K562 (cell line): ENCODE results near the gene GABRP.

Experiments
- NFE2 ChIP-seq: IDR thresholded peaks from 2 replicates; pipeline ENCODE4 v1.6.1; 2014; ENCODE audit warnings: antibody characterized with exemption, low read depth
- NFRKB ChIP-seq: fragments of 450-650 bp; IDR thresholded peaks from 2 replicates; pipeline ENCODE4 v1.6.1; 2016; ENCODE audit warnings: low read depth
- PCBP1 ChIP-seq: fragments of 200-400 bp; formaldehyde crosslinking; IDR thresholded peaks from 2 replicates; pipeline ENCODE4 v1.6.1; 2018; ENCODE audit warnings: mild to moderate bottlenecking, low read depth, low read length; ENCODE audit not compliant: poor library complexity, severe bottlenecking
- TF ChIP-seq, protein P1 (sequence below): sonication (generic); formaldehyde crosslinking; IDR thresholded peaks from 2 replicates; pipeline ENCODE4 v1.8.0; 2023; ENCODE audit warnings: mild to moderate bottlenecking, missing genetic modification reagents
- TF ChIP-seq, protein P2 (sequence below), 3 experiments: IDR thresholded peaks in 2 of 3; conservative IDR thresholded peaks in 1 of 3; 2 replicates each; pipeline ENCODE4 v1.5.1; 2011 to 2012; ENCODE audit warnings: low read length in 3 of 3, mild to moderate bottlenecking in 3 of 3, control low read depth in 2 of 3, improper control_type of control experiment in 1 of 3, inconsistent platforms in 1 of 3, low read depth in 1 of 3, mixed read lengths in 1 of 3, moderate library complexity in 1 of 3; ENCODE audit not compliant: insufficient read depth in 2 of 3
- TF ChIP-seq, protein P3 (sequence below): fragments of 450-650 bp; formaldehyde crosslinking; IDR thresholded peaks from 2 replicates; pipeline ENCODE4 v1.4.0; 2022; ENCODE audit warnings: mild to moderate bottlenecking, moderate library complexity

DNA sequence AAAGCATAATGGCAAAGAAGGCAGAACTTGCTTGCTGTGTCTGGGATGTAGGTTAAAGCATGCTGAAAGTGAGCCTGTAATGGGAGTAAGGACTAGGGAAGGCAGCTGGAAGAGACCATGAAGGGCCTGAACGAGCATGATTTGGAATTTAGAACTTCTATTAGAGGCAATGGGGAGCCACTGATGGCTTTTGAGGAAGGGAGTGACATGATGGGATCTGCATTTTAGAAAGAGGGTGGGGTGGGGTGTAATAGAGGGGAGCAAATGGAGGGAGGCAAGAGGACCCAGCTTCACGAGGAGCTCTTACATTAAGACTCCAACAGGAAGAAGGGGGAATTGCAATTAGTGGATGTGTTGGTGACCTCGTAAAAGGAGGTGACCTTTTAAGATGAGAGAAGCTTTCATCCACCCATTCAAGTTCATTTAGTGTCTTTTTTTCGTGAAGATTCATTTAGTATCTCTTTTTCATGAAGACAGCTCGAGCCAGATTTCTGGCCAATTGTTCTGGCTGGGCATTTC lies 13.6 kb upstream of the GABRP start:
- TF ChIP-seq, protein P1, sequence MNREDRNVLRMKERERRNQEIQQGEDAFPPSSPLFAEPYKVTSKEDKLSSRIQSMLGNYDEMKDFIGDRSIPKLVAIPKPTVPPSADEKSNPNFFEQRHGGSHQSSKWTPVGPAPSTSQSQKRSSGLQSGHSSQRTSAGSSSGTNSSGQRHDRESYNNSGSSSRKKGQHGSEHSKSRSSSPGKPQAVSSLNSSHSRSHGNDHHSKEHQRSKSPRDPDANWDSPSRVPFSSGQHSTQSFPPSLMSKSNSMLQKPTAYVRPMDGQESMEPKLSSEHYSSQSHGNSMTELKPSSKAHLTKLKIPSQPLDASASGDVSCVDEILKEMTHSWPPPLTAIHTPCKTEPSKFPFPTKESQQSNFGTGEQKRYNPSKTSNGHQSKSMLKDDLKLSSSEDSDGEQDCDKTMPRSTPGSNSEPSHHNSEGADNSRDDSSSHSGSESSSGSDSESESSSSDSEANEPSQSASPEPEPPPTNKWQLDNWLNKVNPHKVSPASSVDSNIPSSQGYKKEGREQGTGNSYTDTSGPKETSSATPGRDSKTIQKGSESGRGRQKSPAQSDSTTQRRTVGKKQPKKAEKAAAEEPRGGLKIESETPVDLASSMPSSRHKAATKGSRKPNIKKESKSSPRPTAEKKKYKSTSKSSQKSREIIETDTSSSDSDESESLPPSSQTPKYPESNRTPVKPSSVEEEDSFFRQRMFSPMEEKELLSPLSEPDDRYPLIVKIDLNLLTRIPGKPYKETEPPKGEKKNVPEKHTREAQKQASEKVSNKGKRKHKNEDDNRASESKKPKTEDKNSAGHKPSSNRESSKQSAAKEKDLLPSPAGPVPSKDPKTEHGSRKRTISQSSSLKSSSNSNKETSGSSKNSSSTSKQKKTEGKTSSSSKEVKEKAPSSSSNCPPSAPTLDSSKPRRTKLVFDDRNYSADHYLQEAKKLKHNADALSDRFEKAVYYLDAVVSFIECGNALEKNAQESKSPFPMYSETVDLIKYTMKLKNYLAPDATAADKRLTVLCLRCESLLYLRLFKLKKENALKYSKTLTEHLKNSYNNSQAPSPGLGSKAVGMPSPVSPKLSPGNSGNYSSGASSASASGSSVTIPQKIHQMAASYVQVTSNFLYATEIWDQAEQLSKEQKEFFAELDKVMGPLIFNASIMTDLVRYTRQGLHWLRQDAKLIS: no peak
- TF ChIP-seq, protein P2, sequence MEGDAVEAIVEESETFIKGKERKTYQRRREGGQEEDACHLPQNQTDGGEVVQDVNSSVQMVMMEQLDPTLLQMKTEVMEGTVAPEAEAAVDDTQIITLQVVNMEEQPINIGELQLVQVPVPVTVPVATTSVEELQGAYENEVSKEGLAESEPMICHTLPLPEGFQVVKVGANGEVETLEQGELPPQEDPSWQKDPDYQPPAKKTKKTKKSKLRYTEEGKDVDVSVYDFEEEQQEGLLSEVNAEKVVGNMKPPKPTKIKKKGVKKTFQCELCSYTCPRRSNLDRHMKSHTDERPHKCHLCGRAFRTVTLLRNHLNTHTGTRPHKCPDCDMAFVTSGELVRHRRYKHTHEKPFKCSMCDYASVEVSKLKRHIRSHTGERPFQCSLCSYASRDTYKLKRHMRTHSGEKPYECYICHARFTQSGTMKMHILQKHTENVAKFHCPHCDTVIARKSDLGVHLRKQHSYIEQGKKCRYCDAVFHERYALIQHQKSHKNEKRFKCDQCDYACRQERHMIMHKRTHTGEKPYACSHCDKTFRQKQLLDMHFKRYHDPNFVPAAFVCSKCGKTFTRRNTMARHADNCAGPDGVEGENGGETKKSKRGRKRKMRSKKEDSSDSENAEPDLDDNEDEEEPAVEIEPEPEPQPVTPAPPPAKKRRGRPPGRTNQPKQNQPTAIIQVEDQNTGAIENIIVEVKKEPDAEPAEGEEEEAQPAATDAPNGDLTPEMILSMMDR (IDR thresholded peaks at IDR 0.05 in 2 of 3, conservative IDR thresholded peaks at IDR 0.05 in 1 of 3; ENCODE audit: insufficient read depth in 2 of 3, low read depth in 1 of 3, low read length in 3 of 3): 0 out of 6 replicates have a peak, but pooled peaks of 1 of the 3 experiments have one; percentile 13
- TF ChIP-seq, protein P3, sequence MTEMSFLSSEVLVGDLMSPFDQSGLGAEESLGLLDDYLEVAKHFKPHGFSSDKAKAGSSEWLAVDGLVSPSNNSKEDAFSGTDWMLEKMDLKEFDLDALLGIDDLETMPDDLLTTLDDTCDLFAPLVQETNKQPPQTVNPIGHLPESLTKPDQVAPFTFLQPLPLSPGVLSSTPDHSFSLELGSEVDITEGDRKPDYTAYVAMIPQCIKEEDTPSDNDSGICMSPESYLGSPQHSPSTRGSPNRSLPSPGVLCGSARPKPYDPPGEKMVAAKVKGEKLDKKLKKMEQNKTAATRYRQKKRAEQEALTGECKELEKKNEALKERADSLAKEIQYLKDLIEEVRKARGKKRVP (CRISPR knock-in tag): no peak
- TF ChIP-seq NFRKB: no peak
- TF ChIP-seq NFE2: no peak
- TF ChIP-seq PCBP1: no peak
